ENCODE measurements around the gene ATP2B1. TPM values are rescaled to one million over a fixed set of nuclear protein-coding genes. Genes with fewer than 3 reads are reported as not detected.

ATP2B1 gene
- total and polyA plus RNA-seq, 7 experiments from 2014 or later = 11.0 to 101 (median 43.3) TPM

DNA sequence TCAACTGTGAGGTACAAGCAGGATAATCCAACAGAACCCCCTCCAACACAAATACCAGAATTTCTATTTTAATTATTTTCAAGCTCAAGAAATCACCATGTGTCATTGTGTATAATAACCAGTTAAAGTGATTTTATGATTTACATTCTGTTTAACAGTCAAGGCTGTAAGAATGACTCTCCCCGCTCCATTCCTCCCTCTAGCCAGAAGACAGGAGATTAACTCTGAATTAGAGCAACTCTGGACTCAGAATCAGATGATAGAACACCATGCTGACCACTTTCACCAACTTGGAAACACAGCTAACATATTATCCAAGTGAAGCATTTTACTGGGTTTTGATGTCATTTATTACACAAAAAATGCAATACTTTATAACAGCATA, 71.9 kb downstream of the ATP2B1 start:
- Mint-ChIP-seq H3K4me1 (peaks cover 0 to 20% (median 14%) of the 10 kb centered on the region in 7 donors), H3K4me3 (no peak overlapping the region), H3K36me3 (peaks cover 18 to 56% (median 27%) of the 10 kb centered on the region in 5 donors), H3K27ac (peak overlapping the region in 1 of 9 donors; percentile 20), H3K9me3 (peaks cover 0 to 3% (median 0%) of the 10 kb centered on the region in 11 donors), H3K27me3 (no peaks in the 10 kb centered on the region)
- ChIA-PET POLR2A (no interaction called here), CTCF (interaction anchor here (0.5 to 0.9 kb wide), 3 partner anchors 35 to 1218 kb away, joined by 3 read pairs; no protein-coding TSS in a partner anchor)
- ATAC-seq (no peak), DNase-seq (no peak)
- no peaks in the 10 kb centered on the region for H3K27me3 ChIP-seq (ENCODE audit: control insufficient read depth in 2 of 2, insufficient read depth in 2 of 2, low read length in 2 of 2)
- no peaks in the 10 kb centered on the region for H3K9me3 ChIP-seq (ENCODE audit: control insufficient read depth in 2 of 3, low read length in 3 of 3)
- no peaks in the 10 kb centered on the region for H3K4me1 ChIP-seq (ENCODE audit: control insufficient read depth in 2 of 2, insufficient read depth in 2 of 2, low read length in 2 of 2)
- intact Hi-C loops (cut with micrococcal nuclease) = no loop called here
- H3K36me3 ChIP-seq (ENCODE audit: control insufficient read depth in 2 of 3, insufficient read depth in 3 of 3, low read length in 3 of 3) = peaks cover 6 to 18% (median 9%) of the 10 kb centered on the region in 3 experiments
- H3K4me3 ChIP-seq (ENCODE audit: low read length) = no peak overlapping the region
- H3K27ac ChIP-seq (ENCODE audit: low read depth, low read length) = no peak overlapping the region

DNA sequence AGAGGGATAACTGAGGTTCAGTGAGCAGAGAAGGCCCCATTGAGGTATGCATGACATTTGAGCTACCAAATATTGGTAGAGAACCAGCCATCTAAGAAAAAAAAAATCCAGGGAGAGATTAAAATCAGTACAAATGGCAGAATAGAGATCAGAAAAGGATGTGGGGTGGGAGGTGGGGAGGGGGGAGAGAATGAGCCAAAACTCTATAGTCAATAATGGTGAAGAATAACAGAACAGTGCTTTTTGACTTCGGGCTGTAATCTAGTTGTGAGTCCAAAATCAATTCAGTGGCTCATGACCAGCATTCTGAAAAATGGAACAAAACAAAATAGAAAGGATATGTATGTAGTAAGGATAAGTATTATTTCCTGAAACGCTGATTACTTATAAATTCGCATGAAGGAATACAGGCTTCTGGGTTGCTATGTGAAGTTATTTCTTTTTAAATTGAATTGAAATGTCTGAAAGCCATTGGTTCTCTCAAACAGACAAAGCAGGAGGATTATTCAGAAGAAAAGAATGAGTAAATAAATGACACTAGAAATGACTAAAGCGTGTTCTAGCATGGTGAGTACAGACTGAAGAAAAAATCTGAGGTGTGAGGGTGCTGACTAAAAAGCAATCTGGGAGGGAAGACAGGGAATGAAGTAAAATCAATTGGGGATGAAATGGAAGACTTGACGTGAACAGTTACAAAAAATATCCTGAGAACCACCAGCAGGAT, 72.4 kb downstream of the ATP2B1 start:
- Mint-ChIP-seq H3K4me1 (peaks cover 0 to 24% (median 15%) of the 10 kb centered on the region in 7 donors), H3K4me3 (no peak overlapping the region), H3K27ac (peak overlapping the region in 3 of 9 donors; percentile 0 to 71 (median 20)), H3K27me3 (no peaks in the 10 kb centered on the region), H3K36me3 (peaks cover 22 to 56% (median 29%) of the 10 kb centered on the region in 5 donors), H3K9me3 (peaks cover 0 to 3% (median 0%) of the 10 kb centered on the region in 11 donors)
- ChIA-PET CTCF (interaction anchor here (0.9 kb wide), 1 partner anchor 38 kb away, joined by 3 read pairs; no protein-coding TSS in a partner anchor), POLR2A (no interaction called here)
- Histone ChIP-seq H3K36me3 (ENCODE audit: control insufficient read depth in 2 of 3, insufficient read depth in 3 of 3, low read length in 3 of 3) (peaks cover 6 to 14% (median 8%) of the 10 kb centered on the region in 3 experiments), H3K27me3 (ENCODE audit: control insufficient read depth in 2 of 2, insufficient read depth in 2 of 2, low read length in 2 of 2) (no peaks in the 10 kb centered on the region), H3K27ac (ENCODE audit: low read depth, low read length) (no peak overlapping the region), H3K4me1 (ENCODE audit: control insufficient read depth in 2 of 2, insufficient read depth in 2 of 2, low read length in 2 of 2) (no peaks in the 10 kb centered on the region), H3K9me3 (ENCODE audit: control insufficient read depth in 2 of 3, low read length in 3 of 3) (no peaks in the 10 kb centered on the region), H3K4me3 (ENCODE audit: low read length) (no peak overlapping the region)
- ATAC-seq = no peak
- intact Hi-C loops (cut with micrococcal nuclease) = no loop called here
- no peak for DNase-seq

DNA sequence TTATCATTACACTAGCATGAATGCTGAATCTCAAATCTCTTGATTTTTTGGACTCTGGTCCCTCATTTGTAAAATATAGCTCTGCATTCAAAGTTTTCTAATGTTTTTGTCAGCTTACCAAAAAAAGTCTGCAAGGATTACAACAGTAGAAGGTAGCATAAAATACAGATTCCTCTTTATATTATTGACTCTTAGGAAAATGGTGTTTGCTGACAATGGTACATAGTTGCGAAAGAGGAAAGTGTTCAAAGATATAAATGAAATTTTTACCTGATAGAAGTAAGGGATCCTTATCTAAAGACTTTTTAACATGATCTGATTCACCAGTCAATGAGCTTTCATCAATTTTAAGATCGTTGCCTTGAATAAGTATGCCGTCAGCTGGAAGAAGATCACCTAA, 74.1 kb downstream of the ATP2B1 start:
- H3K27ac Mint-ChIP-seq = peak overlapping the region in 1 of 9 donors; percentile 5
- no peak overlapping the region for H3K4me3 Mint-ChIP-seq
- DNase-seq (no peak), ATAC-seq (no peak)
- intact Hi-C loops (cut with micrococcal nuclease) = no loop called here
- Histone ChIP-seq H3K4me3 (ENCODE audit: low read length) (no peak overlapping the region), H3K4me1 (ENCODE audit: control insufficient read depth in 2 of 2, insufficient read depth in 2 of 2, low read length in 2 of 2) (no peaks in the 10 kb centered on the region), H3K9me3 (ENCODE audit: control insufficient read depth in 2 of 3, low read length in 3 of 3) (no peaks in the 10 kb centered on the region), H3K36me3 (ENCODE audit: control insufficient read depth in 2 of 3, insufficient read depth in 3 of 3, low read length in 3 of 3) (peaks cover 8 to 14% (median 11%) of the 10 kb centered on the region in 3 experiments), H3K27me3 (ENCODE audit: control insufficient read depth in 2 of 2, insufficient read depth in 2 of 2, low read length in 2 of 2) (no peaks in the 10 kb centered on the region), H3K27ac (ENCODE audit: low read depth, low read length) (no peak overlapping the region)
- H3K27me3 Mint-ChIP-seq = no peaks in the 10 kb centered on the region
- peaks cover 24 to 53% (median 36%) of the 10 kb centered on the region in 5 donors for H3K36me3 Mint-ChIP-seq
- POLR2A ChIA-PET = interaction anchor here (0.9 kb wide), 1 partner anchor 75 kb away, joined by 3 read pairs; the partner anchor contains the start of gene ATP2B1
- CTCF ChIA-PET = no interaction called here
- peaks cover 0 to 20% (median 10%) of the 10 kb centered on the region in 7 donors for H3K4me1 Mint-ChIP-seq
- H3K9me3 Mint-ChIP-seq = no peaks in the 10 kb centered on the region

DNA sequence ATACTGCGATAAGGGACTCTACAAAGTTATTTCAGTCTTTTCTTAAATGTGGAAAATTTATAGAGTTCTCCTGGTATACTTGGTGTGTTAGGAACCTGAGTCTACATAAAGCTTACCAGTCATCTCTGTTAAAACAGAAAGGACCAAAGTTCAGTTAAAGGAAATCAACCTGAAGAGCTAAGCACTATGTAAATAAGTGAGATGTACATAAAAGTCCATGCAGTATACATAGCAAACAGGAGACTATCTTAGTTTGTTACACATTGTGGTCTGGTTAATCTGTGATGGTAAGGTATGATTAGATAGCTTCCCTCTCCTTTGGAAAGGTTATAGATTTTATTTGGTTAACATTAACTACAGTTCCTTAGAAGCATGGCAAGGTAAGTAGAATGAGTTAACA, 75.9 kb downstream of the ATP2B1 start:
- peaks cover 0 to 30% (median 7%) of the 10 kb centered on the region in 7 donors for H3K4me1 Mint-ChIP-seq
- Histone ChIP-seq H3K36me3 (ENCODE audit: control insufficient read depth in 2 of 3, insufficient read depth in 3 of 3, low read length in 3 of 3) (peaks cover 10 to 27% (median 11%) of the 10 kb centered on the region in 3 experiments), H3K9me3 (ENCODE audit: control insufficient read depth in 2 of 3, low read length in 3 of 3) (no peaks in the 10 kb centered on the region), H3K4me3 (ENCODE audit: low read length) (no peak overlapping the region), H3K27ac (ENCODE audit: low read depth, low read length) (no peak overlapping the region), H3K4me1 (ENCODE audit: control insufficient read depth in 2 of 2, insufficient read depth in 2 of 2, low read length in 2 of 2) (no peaks in the 10 kb centered on the region), H3K27me3 (ENCODE audit: control insufficient read depth in 2 of 2, insufficient read depth in 2 of 2, low read length in 2 of 2) (no peaks in the 10 kb centered on the region)
- intact Hi-C loops (cut with micrococcal nuclease) = no loop called here
- ATAC-seq (no peak), DNase-seq (no peak)
- no peak overlapping the region for H3K4me3 Mint-ChIP-seq
- H3K9me3 Mint-ChIP-seq = no peaks in the 10 kb centered on the region
- peaks cover 34 to 70% (median 51%) of the 10 kb centered on the region in 5 donors for H3K36me3 Mint-ChIP-seq
- ChIA-PET CTCF (interaction anchor here (0.6 kb wide), 1 partner anchor 48 kb away, joined by 5 read pairs; no protein-coding TSS in a partner anchor), POLR2A (interaction anchor here (0.7 kb wide), 1 partner anchor 57 kb away, joined by 3 read pairs; no protein-coding TSS in a partner anchor)
- no peaks in the 10 kb centered on the region for H3K27me3 Mint-ChIP-seq
- H3K27ac Mint-ChIP-seq = no peak overlapping the region

GRCh38 chr12:89622115-89622514, 86.5 kb downstream of the ATP2B1 start:
- peaks cover 0 to 20% (median 19%) of the 10 kb centered on the region in 3 experiments for H3K36me3 ChIP-seq (ENCODE audit: control insufficient read depth in 2 of 3, insufficient read depth in 3 of 3, low read length in 3 of 3)
- ChIA-PET CTCF (no interaction called here), POLR2A (no interaction called here)
- Mint-ChIP-seq H3K27me3 (no peaks in the 10 kb centered on the region), H3K4me1 (peaks cover 0 to 4% (median 0%) of the 10 kb centered on the region in 7 donors), H3K36me3 (peaks cover 4 to 47% (median 27%) of the 10 kb centered on the region in 5 donors), H3K9me3 (no peaks in the 10 kb centered on the region), H3K27ac (no peak overlapping the region), H3K4me3 (no peak overlapping the region)
- ATAC-seq (no peak), DNase-seq (no peak)
- no peaks in the 10 kb centered on the region for H3K9me3 ChIP-seq (ENCODE audit: control insufficient read depth in 2 of 3, low read length in 3 of 3)
- no peaks in the 10 kb centered on the region for H3K27me3 ChIP-seq (ENCODE audit: control insufficient read depth in 2 of 2, insufficient read depth in 2 of 2, low read length in 2 of 2)
- intact Hi-C loops (cut with micrococcal nuclease) = no loop called here
- H3K4me1 ChIP-seq (ENCODE audit: control insufficient read depth in 2 of 2, insufficient read depth in 2 of 2, low read length in 2 of 2) = no peaks in the 10 kb centered on the region
- H3K4me3 ChIP-seq (ENCODE audit: low read length) = no peak overlapping the region
- H3K27ac ChIP-seq (ENCODE audit: low read depth, low read length) = no peak overlapping the region

DNA sequence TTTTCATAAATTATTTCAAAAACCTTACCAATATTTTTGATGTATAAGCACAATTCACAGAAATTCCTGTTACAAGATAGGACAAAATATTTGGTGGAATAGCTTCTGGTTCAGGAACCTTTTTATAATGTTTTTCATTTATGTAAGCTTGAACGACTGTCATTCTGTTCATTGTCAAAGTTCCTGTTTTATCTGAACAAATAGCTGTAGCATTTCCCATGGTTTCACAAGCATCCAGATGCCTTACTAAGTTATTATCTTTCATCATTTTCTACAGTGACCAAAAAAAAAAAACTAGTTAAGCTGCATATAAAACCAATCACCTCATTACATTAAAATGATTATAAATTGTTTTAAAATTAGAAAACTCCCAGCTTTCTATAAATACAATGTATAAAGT, 87.1 kb downstream of the ATP2B1 start:
- intact Hi-C loops (cut with micrococcal nuclease) = no loop called here
- Histone ChIP-seq H3K27me3 (ENCODE audit: control insufficient read depth in 2 of 2, insufficient read depth in 2 of 2, low read length in 2 of 2) (no peaks in the 10 kb centered on the region), H3K36me3 (ENCODE audit: control insufficient read depth in 2 of 3, insufficient read depth in 3 of 3, low read length in 3 of 3) (peaks cover 0 to 23% (median 19%) of the 10 kb centered on the region in 3 experiments), H3K27ac (ENCODE audit: low read depth, low read length) (no peak overlapping the region), H3K9me3 (ENCODE audit: control insufficient read depth in 2 of 3, low read length in 3 of 3) (no peaks in the 10 kb centered on the region), H3K4me3 (ENCODE audit: low read length) (no peak overlapping the region), H3K4me1 (ENCODE audit: control insufficient read depth in 2 of 2, insufficient read depth in 2 of 2, low read length in 2 of 2) (no peaks in the 10 kb centered on the region)
- no peak for ATAC-seq
- no peak overlapping the region for H3K27ac Mint-ChIP-seq
- H3K4me3 Mint-ChIP-seq = no peak overlapping the region
- DNase-seq = no peak
- H3K27me3 Mint-ChIP-seq = no peaks in the 10 kb centered on the region
- ChIA-PET CTCF (no interaction called here), POLR2A (no interaction called here)
- H3K36me3 Mint-ChIP-seq = peaks cover 4 to 51% (median 26%) of the 10 kb centered on the region in 5 donors
- H3K9me3 Mint-ChIP-seq = no peaks in the 10 kb centered on the region
- peaks cover 0 to 4% (median 0%) of the 10 kb centered on the region in 7 donors for H3K4me1 Mint-ChIP-seq
